Measurements from ENCODE around the gene C2orf72. TPM values are rescaled to one million over a fixed set of nuclear protein-coding genes. Genes with fewer than 3 reads are reported as not detected.

The C2orf72 gene
- total and polyA plus RNA-seq, 2 of the 13 experiments (the other 11 are each of a cell fraction or from before 2014, with no cell fraction given): 147 to 203 TPM

DNA sequence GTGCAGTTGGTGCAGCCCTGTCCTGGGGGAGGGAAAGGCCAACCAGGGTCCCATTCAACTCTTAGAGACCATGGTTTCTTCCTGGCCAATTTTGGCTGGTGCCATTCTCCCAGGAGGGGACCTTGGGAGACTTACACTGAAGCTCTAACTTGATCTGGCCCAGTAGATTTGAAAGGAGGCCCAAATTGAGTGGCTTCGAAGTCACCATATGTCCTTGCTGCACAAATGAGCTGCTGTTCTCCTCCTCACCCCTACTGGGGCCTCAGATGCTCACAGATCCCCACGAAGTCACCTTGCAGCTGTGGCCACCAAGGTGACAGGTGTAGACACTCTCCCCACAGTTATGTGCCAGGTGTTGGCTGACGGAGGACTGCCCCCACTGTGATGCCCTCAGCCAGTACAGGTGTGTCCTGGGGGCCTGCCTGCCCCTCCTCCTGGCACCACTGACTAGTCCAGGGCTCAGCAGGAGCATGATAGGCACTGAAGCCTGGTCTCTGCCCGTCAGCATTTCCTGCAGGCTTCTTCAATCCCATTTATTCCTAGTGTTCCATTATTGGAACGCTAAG is 4.7 kb upstream of the C2orf72 start (continued):
- TF ChIP-seq ZNF33B (CRISPR knock-in tag; IDR thresholded peaks at IDR 0.05): peak; percentile 74
- TF ChIP-seq SETDB1 (CRISPR knock-in tag; IDR thresholded peaks at IDR 0.05; ENCODE audit: borderline replicate concordance): 0 out of 2 replicates have a peak, but pooled peaks have one; percentile 9
- no peak for TF ChIP-seq EP300 (IDR thresholded peaks at IDR 0.05; ENCODE audit: low read depth in 2 of 2, low read length in 2 of 2)
- TF ChIP-seq EP300 (CRISPR knock-in tag; IDR thresholded peaks at IDR 0.05; ENCODE audit: borderline replicate concordance): no peak
- peak; percentile 26; the same call in 1 of the 2 replicates for TF ChIP-seq UBTF (CRISPR knock-in tag; IDR thresholded peaks at IDR 0.05)
- TF ChIP-seq, protein P1, sequence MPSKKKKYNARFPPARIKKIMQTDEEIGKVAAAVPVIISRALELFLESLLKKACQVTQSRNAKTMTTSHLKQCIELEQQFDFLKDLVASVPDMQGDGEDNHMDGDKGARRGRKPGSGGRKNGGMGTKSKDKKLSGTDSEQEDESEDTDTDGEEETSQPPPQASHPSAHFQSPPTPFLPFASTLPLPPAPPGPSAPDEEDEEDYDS (CRISPR knock-in tag; IDR thresholded peaks at IDR 0.05): no peak
- TF ChIP-seq, protein P2, sequence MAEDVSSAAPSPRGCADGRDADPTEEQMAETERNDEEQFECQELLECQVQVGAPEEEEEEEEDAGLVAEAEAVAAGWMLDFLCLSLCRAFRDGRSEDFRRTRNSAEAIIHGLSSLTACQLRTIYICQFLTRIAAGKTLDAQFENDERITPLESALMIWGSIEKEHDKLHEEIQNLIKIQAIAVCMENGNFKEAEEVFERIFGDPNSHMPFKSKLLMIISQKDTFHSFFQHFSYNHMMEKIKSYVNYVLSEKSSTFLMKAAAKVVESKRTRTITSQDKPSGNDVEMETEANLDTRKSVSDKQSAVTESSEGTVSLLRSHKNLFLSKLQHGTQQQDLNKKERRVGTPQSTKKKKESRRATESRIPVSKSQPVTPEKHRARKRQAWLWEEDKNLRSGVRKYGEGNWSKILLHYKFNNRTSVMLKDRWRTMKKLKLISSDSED (CRISPR knock-in tag; IDR thresholded peaks at IDR 0.05): 0 out of 2 replicates have a peak, but pooled peaks have one; percentile 44
- TF ChIP-seq ZFP91 (CRISPR knock-in tag; IDR thresholded peaks at IDR 0.05; ENCODE audit: borderline replicate concordance): peak; percentile 50; the same call in 1 of the 2 replicates
- 0 out of 2 replicates have a peak, but pooled peaks have one; percentile 54 for TF ChIP-seq ZNF616 (CRISPR knock-in tag; IDR thresholded peaks at IDR 0.05; ENCODE audit: low read depth)
- TF ChIP-seq HIVEP1 (CRISPR knock-in tag; IDR thresholded peaks at IDR 0.05): 0 out of 2 replicates have a peak, but pooled peaks have one; percentile 25
- no peak for TF ChIP-seq DNMT1 (CRISPR knock-in tag; IDR thresholded peaks at IDR 0.05)
- TF ChIP-seq, protein P3, sequence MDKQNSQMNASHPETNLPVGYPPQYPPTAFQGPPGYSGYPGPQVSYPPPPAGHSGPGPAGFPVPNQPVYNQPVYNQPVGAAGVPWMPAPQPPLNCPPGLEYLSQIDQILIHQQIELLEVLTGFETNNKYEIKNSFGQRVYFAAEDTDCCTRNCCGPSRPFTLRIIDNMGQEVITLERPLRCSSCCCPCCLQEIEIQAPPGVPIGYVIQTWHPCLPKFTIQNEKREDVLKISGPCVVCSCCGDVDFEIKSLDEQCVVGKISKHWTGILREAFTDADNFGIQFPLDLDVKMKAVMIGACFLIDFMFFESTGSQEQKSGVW (CRISPR knock-in tag; IDR thresholded peaks at IDR 0.05; ENCODE audit: borderline replicate concordance): no peak
- TF ChIP-seq, protein P4, sequence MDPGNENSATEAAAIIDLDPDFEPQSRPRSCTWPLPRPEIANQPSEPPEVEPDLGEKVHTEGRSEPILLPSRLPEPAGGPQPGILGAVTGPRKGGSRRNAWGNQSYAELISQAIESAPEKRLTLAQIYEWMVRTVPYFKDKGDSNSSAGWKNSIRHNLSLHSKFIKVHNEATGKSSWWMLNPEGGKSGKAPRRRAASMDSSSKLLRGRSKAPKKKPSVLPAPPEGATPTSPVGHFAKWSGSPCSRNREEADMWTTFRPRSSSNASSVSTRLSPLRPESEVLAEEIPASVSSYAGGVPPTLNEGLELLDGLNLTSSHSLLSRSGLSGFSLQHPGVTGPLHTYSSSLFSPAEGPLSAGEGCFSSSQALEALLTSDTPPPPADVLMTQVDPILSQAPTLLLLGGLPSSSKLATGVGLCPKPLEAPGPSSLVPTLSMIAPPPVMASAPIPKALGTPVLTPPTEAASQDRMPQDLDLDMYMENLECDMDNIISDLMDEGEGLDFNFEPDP (CRISPR knock-in tag; conservative IDR thresholded peaks at IDR 0.05): peak; percentile 96; the same call in 1 of the 2 replicates
- TF ChIP-seq LRRFIP1 (CRISPR knock-in tag; conservative IDR thresholded peaks at IDR 0.05): no peak
- no peak for TF ChIP-seq TGIF2 (CRISPR knock-in tag; IDR thresholded peaks at IDR 0.05)
- no peak for TF ChIP-seq TBX3 (IDR thresholded peaks at IDR 0.05; ENCODE audit: borderline replicate concordance)
- TF ChIP-seq ZNF598 (CRISPR knock-in tag; IDR thresholded peaks at IDR 0.05; ENCODE audit: borderline replicate concordance): 0 out of 2 replicates have a peak, but pooled peaks have one; percentile 28
- TF ChIP-seq DR1 (CRISPR knock-in tag; IDR thresholded peaks at IDR 0.05): no peak

Data from HepG2 (cell line).